PC-3 (cell line): Measurements from ENCODE around the gene MTX1. TPM values are rescaled to one million over a fixed set of nuclear protein-coding genes. Genes with fewer than 3 reads are reported as not detected.
"Not testable (repeated sequence)": the region's sequence is repeated elsewhere in the genome, so short reads cannot be mapped to it uniquely, and the experiment has no call there.

Experiments used
- ATAC-seq: fragments of 200-7000 bp; cut with Tn5 transposase; 2 replicates; pipeline ENCODE4 v1.9.1; 2020; ENCODE audit warnings: mild to moderate bottlenecking, moderate library complexity
- BruUV-seq: library from RNA; stranded (reverse); fragments of 400-500 nt; replicated peaks from 2 replicates; lab custom pipeline; 2021; lab: Mats Ljungman, UMichigan
- CTCF ChIA-PET: fragments of 300-600 bp; sonication (Branson Sonifier 250); formaldehyde crosslinking; loops from one replicate; lab custom pipeline; 2022; ENCODE audit warnings: antibody characterized with exemption; lab: Charles Lee
- POLR2A ChIA-PET: fragments of 300-600 bp; sonication (Branson Sonifier 250); formaldehyde crosslinking; loops from one replicate; lab custom pipeline; 2022; ENCODE audit warnings: antibody characterized with exemption; ENCODE audit not compliant: unreplicated experiment; lab: Charles Lee
- DNase-seq: peaks from one replicate; pipeline ENCODE4 v3.0.0-alpha.2; 2015
- H2AFZ ChIP-seq: fragments of 300-600 bp; sonication (generic); 2 replicates; pipeline ENCODE4 v1.6.0; 2016; ENCODE audit warnings: antibody characterized with exemption, low read length
- H3F3A ChIP-seq: fragments of 300-600 bp; sonication (generic); one replicate; pipeline ENCODE4 v1.6.0; 2017; ENCODE audit warnings: antibody characterized with exemption, low read length, control low read depth, mild to moderate bottlenecking; ENCODE audit not compliant: unreplicated experiment
- H3K27ac ChIP-seq: fragments of 300-600 bp; sonication (generic); 2 replicates; pipeline ENCODE4 v1.5.1; 2016; ENCODE audit warnings: mild to moderate bottlenecking, low read length
- H3K27me3 ChIP-seq: fragments of 300-600 bp; sonication (generic); 2 replicates; pipeline ENCODE4 v1.6.1; 2016; ENCODE audit warnings: low read length, mixed read lengths
- H3K36me3 ChIP-seq: fragments of 300-600 bp; sonication (generic); 2 replicates; pipeline ENCODE4 v1.6.1; 2016; ENCODE audit warnings: low read depth, mixed run types, low read length, mixed read lengths
- H3K4me1 ChIP-seq: fragments of 300-600 bp; sonication (generic); 2 replicates; pipeline ENCODE4 v1.5.1; 2016; ENCODE audit warnings: low read length; ENCODE audit not compliant: insufficient read depth
- H3K4me2 ChIP-seq: fragments of 300-600 bp; sonication (generic); 2 replicates; pipeline ENCODE4 v1.6.0; 2016; ENCODE audit warnings: low read length
- H3K4me3 ChIP-seq: fragments of 300-600 bp; sonication (generic); 2 replicates; pipeline ENCODE4 v1.5.1; 2016; ENCODE audit warnings: mild to moderate bottlenecking, low read length, mixed read lengths
- H3K79me2 ChIP-seq: fragments of 300-600 bp; sonication (generic); 2 replicates; pipeline ENCODE4 v1.6.1; 2017; ENCODE audit warnings: low read length, mixed read lengths
- H3K9ac ChIP-seq: fragments of 300-600 bp; sonication (generic); 2 replicates; pipeline ENCODE4 v1.6.0; 2016; ENCODE audit warnings: mild to moderate bottlenecking, low read length
- H3K9me2 ChIP-seq: fragments of 300-600 bp; sonication (generic); replicated peaks from 2 replicates; pipeline ENCODE4 v1.6.1; 2016; ENCODE audit warnings: mixed run types, low read length, mixed read lengths
- H3K9me3 ChIP-seq: fragments of 300-600 bp; sonication (generic); 2 replicates; pipeline ENCODE4 v1.6.1; 2016; ENCODE audit warnings: low read length, mixed read lengths
- H4K20me1 ChIP-seq: fragments of 300-600 bp; sonication (generic); 2 replicates; pipeline ENCODE4 v1.6.1; 2016; ENCODE audit warnings: low read length, mixed read lengths
- EZH2 ChIP-seq: fragments of 300-600 bp; sonication (generic); IDR thresholded peaks from one replicate; pipeline ENCODE4 v1.6.1; 2017; ENCODE audit warnings: antibody characterized with exemption, mild to moderate bottlenecking, low read length; ENCODE audit not compliant: unreplicated experiment
- EZH2phosphoT487 ChIP-seq: fragments of 300-600 bp; sonication (generic); IDR thresholded peaks from 2 replicates; pipeline ENCODE4 v1.6.1; 2018; ENCODE audit warnings: mild to moderate bottlenecking, antibody characterized with exemption, low read length, borderline replicate concordance
- intact Hi-C: fragments of 100-400 bp; cut with micrococcal nuclease; formaldehyde crosslinking; loops from 2 replicates; pipeline ENCODE4 v1.9.0; 2023
- total RNA-seq: library from RNA; depleted of rRNA; stranded (reverse); fragments of >200 nt; gene quantifications from 2 replicates; pipeline ENCODE4 v1.2.3, GENCODE V29; 2014
- TF ChIP-seq, protein P1 (sequence below): fragments of 300-600 bp; sonication (generic); conservative IDR thresholded peaks from 2 replicates; pipeline ENCODE4 v1.5.1; 2017; ENCODE audit warnings: antibody characterized with exemption, low read depth, mild to moderate bottlenecking, low read length

The MTX1 gene
- total RNA-seq, 1 experiment from 2014 or later = 152 TPM

DNA sequence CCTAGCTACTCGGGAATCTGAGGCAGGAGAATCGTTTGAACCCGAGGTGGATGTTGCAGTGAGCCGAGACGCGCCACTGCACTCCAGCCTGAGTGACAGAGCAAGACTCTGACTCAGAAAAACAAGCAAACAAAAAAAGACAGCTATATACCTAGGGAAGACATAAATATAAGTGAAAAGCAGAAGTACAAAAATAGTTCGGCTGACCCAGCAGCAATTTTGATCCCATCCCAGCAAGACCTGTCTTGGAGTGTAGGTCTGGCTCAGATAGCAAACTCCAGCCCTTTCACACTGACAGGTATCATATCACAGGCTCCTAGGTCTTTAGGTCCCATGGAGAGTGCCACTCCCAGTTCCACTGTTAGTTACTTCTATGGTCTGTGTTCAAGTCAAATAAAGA lies 14.6 kb downstream of the MTX1 start:
- H3K4me3 ChIP-seq = no peak overlapping the region
- no peaks in the 10 kb centered on the region for H3K9me3 ChIP-seq
- H3K9ac ChIP-seq = no peak overlapping the region
- no peak overlapping the region for H3K4me2 ChIP-seq
- POLR2A ChIA-PET = no interaction called here
- no peak overlapping the region for H2AFZ ChIP-seq
- H4K20me1 ChIP-seq = no peaks in the 10 kb centered on the region
- peaks cover 44% of the 10 kb centered on the region for H3K4me1 ChIP-seq
- intact Hi-C loops = no loop called here
- H3F3A ChIP-seq = no peaks in the 10 kb centered on the region
- H3K36me3 ChIP-seq = no peaks in the 10 kb centered on the region
- peaks cover 25% of the 10 kb centered on the region for H3K79me2 ChIP-seq
- TF ChIP-seq, protein P1, sequence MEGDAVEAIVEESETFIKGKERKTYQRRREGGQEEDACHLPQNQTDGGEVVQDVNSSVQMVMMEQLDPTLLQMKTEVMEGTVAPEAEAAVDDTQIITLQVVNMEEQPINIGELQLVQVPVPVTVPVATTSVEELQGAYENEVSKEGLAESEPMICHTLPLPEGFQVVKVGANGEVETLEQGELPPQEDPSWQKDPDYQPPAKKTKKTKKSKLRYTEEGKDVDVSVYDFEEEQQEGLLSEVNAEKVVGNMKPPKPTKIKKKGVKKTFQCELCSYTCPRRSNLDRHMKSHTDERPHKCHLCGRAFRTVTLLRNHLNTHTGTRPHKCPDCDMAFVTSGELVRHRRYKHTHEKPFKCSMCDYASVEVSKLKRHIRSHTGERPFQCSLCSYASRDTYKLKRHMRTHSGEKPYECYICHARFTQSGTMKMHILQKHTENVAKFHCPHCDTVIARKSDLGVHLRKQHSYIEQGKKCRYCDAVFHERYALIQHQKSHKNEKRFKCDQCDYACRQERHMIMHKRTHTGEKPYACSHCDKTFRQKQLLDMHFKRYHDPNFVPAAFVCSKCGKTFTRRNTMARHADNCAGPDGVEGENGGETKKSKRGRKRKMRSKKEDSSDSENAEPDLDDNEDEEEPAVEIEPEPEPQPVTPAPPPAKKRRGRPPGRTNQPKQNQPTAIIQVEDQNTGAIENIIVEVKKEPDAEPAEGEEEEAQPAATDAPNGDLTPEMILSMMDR = no peak
- no peak for TF ChIP-seq EZH2phosphoT487
- no peak for TF ChIP-seq EZH2
- ATAC-seq (no peak), DNase-seq (no peak)
- no TSS peak for BruUV-seq
- no peak overlapping the region for H3K27ac ChIP-seq
- H3K9me2 ChIP-seq = no peaks in the 10 kb centered on the region
- no peaks in the 10 kb centered on the region for H3K27me3 ChIP-seq
- CTCF ChIA-PET = no interaction called here

DNA sequence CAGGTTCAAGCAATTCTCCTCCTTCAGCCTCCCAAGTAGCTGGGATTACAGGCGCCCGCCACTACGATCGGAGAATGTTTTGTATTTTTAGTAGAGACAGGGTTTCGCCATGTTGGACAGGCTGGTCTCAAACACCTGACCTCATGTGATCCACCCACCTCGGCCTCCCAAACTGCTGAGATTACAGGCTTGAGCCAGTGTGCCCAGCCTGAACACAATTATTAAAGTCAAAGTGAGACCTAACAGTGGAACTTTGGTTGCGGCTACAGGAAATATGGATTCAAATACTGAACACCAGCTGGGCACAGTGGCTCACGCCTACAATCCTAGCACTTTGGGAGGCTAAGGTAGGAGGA lies 16.9 kb downstream of the MTX1 start:
- H3K9ac ChIP-seq, H3K9me3 ChIP-seq, H3K36me3 ChIP-seq, H3K9me2 ChIP-seq, H3K27me3 ChIP-seq, H3F3A ChIP-seq, ATAC-seq, POLR2A ChIA-PET, H4K20me1 ChIP-seq, BruUV-seq, DNase-seq, H2AFZ ChIP-seq: not testable (repeated sequence)
- Histone ChIP-seq H3K4me2 (peak overlapping the region; percentile 82), H3K27ac (0 out of 2 replicates have a peak overlapping the region, but pooled peaks have one; percentile 18), H3K79me2 (peaks cover 25% of the 10 kb centered on the region), H3K4me1 (peaks cover 45% of the 10 kb centered on the region), H3K4me3 (0 out of 2 replicates have a peak overlapping the region, but pooled peaks have one; percentile 76)
- intact Hi-C loops = loop anchor here (5.0 kb wide), 1 partner anchor 33 kb away; no protein-coding TSS in a partner anchor
- CTCF ChIA-PET = interaction anchor here (0.9 to 1.3 kb wide), 3 partner anchors 18 to 52 kb away, joined by 4 to 9 read pairs (median 6); partner anchors contain the start of gene KRTCAP2

GRCh38 chr1:155226188-155226909 lies 17.9 kb downstream of the MTX1 start:
- peak overlapping the region; percentile 76 for H3K4me3 ChIP-seq
- no peaks in the 10 kb centered on the region for H3K9me2 ChIP-seq
- no peaks in the 10 kb centered on the region for H3F3A ChIP-seq
- no TSS peak for BruUV-seq
- no peaks in the 10 kb centered on the region for H3K27me3 ChIP-seq
- no peaks in the 10 kb centered on the region for H4K20me1 ChIP-seq
- no peaks in the 10 kb centered on the region for H3K9me3 ChIP-seq
- peak; percentile 42 for ATAC-seq
- H3K36me3 ChIP-seq = no peaks in the 10 kb centered on the region
- H2AFZ ChIP-seq = peak overlapping the region; percentile 73
- ChIA-PET POLR2A (interaction anchor here (0.6 kb wide), 1 partner anchor 32 kb away, joined by 3 read pairs; no protein-coding TSS in a partner anchor), CTCF (interaction anchor here (1.3 to 2.0 kb wide), 3 partner anchors 19 to 53 kb away, joined by 6 to 9 read pairs (median 7); partner anchors contain the start of genes KRTCAP2 and THBS3)
- H3K9ac ChIP-seq = peak overlapping the region; percentile 87
- TF ChIP-seq EZH2phosphoT487 (no peak), EZH2 (no peak)
- TF ChIP-seq, protein P1 = peak; percentile 75
- intact Hi-C loops = loop anchor here (1.0 to 5.0 kb wide), 2 partner anchors 34 to 50 kb away; no protein-coding TSS in a partner anchor
- peak overlapping the region; percentile 55 for H3K27ac ChIP-seq
- peaks cover 45% of the 10 kb centered on the region for H3K4me1 ChIP-seq
- DNase-seq = peak; percentile 71
- H3K79me2 ChIP-seq = peaks cover 25% of the 10 kb centered on the region
- H3K4me2 ChIP-seq = peak overlapping the region; percentile 82
